ENCODE measurements around the gene C15orf61.

C15orf61 gene

DNA sequence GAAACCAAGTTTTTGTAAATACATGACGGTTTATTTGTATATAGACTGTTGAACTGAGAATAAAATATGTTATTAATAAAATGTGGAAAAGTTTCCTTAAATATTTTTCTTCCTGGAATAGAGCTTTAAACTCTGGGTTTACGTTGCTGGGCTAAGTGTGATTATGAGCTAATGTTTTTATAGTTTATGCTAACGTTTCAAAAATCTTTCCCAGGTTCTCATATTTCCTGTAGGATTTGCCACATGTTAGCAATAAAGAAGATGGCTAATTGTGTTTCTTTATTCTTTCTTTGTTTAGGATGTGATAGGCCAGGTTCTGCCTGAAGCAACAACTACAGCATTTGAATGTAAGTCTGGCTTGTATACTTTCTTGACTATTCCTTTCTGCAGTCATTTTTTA, 28.8 kb downstream of the C15orf61 start:
- DNase-seq (ENCODE audit: low read depth in 2 of 2) = no peak

DNA sequence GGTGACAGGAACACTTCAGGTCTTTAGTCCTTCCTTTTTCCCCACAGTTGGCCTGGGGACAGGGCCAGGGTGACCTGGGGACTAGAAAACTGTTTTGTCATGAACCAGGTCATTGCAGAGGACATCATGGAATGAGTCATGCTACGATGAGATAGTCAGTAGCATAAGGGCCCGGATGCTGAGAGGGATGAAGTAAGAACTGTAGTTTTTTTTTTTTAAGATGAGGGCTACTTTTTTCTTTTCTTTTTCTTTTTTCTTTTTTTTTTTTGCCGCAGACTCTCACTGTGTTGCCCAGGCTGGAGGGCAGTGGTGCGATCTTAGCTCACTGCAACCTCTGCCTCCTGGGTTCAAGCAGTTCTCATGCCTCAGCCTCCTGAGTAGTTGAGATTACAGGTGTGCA, 29.6 kb downstream of the C15orf61 start:
- no peak for DNase-seq (ENCODE audit: low read depth in 2 of 2)

DNA sequence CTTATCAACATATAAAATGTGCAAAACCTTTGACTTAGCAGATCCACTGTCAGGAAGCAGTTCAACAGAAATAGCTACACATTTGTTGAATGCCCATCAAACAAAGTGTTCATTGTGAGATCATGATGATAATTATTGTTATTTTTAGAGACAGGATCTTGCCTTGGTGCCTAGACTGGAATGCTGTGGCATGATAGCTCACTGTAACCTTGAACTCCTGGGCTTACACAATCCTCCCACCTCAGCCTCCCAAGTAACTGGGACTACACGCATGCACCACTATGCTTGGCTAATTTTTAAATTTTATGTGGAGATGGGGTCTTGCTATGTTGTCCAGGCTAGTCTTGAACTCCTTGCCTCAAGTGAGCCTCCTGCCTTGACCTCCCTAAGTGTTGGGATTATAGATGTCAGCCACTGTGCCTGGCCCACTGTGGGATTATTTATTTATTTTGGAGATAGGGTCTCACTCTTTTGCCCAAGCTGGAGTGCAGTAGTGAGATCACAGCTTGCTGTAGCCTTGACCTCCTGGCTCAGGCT, 30.3 kb downstream of the C15orf61 start:
- DNase-seq (ENCODE audit: low read depth in 2 of 2) = no peak

- no peak for DNase-seq (ENCODE audit: low read depth in 2 of 2)
Measured at GRCh38 chr15:67554580-67554979, 33.6 kb downstream of the C15orf61 start.

DNA sequence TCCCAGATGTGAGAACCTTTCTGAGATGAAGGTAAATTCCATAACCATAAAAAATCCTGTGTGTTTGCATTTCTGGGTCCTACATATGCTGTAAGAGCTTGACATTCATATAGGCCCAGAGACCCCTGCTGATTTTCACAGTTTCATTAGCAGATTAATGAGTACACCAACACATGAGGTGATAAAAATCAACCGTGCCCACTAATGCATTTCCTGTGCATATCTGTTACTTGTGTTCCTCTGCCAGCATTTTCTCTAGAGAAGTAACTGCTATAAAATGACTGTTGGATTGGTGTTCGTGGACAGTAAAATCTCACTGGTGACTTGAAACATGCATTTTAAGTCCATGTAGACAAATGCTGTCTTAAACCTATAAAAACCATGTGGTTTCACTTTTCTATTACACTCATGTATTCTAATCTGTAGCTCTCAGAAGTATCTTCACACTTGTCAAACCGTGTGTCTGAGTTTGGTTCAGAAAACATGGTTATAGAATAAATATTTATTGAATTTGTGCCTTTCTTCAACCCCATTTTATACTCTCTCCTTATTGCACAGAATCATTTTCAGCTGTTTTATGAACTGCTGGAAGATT, 36.1 kb downstream of the C15orf61 start:
- DNase-seq (ENCODE audit: low read depth in 2 of 2) = no peak

GRCh38 chr15:67558502-67558901, 37.6 kb downstream of the C15orf61 start:
- no peak for DNase-seq (ENCODE audit: low read depth in 2 of 2)

DNA sequence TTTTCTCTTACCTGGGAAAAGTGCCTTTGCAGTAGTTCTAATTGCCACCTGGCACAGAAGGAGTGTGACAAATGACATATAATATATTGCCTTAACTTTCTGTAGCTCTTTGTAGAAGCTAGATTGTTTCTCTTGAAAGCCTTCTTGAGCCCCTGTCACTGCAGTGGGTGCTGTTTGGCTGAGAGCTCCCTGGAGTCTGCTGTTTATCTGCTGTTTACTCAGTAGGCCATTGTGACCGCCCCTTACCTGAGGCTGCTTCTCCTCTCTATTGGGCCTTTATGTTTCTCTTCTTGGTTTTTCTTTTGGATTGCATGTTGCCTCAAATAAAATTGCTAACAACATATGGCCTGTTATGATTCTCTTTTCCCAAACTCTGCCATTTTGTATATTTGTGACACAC, 38.2 kb downstream of the C15orf61 start:
- no peak for DNase-seq (ENCODE audit: low read depth in 2 of 2)

GRCh38 chr15:67559576-67559975, 38.6 kb downstream of the C15orf61 start:
- no peak for DNase-seq (ENCODE audit: low read depth in 2 of 2)

DNA sequence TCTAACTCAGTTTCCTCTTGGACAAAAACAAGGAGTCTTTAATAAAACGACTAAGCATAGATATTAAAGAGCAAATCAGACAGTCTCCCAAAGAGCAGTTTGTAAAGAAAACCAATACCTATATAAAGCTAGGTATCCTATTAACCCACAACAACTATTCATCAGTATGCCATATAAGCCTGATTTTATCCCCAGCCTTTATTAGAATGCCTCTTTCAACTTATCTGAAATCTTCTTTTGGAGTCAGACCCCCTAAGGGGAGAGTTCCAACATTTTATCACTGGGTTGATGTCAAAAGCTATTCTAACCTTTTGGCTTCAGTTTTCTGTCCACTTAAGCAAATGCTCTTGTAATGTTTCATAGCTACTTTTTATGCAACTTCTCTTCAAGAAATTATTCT, 39.4 kb downstream of the C15orf61 start:
- DNase-seq (ENCODE audit: low read depth in 2 of 2) = no peak

DNA sequence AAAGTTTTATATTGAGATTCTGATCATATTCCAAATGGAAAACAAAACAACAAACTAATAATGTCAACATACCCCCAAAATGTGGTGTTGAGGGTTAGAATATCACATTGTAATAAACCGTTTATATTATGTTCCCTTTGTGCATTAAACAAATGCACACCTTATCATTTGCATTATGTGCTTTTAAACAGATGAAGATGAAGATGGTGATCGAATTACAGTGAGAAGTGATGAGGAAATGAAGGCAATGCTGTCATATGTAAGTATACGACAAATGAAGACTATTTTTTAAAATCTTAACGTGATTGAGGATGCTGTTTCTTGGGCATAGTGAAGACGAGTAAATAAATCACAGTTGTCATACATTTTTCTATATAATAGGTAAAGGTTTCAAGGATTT, 42.2 kb downstream of the C15orf61 start:
- no peak for DNase-seq (ENCODE audit: low read depth in 2 of 2)

DNA sequence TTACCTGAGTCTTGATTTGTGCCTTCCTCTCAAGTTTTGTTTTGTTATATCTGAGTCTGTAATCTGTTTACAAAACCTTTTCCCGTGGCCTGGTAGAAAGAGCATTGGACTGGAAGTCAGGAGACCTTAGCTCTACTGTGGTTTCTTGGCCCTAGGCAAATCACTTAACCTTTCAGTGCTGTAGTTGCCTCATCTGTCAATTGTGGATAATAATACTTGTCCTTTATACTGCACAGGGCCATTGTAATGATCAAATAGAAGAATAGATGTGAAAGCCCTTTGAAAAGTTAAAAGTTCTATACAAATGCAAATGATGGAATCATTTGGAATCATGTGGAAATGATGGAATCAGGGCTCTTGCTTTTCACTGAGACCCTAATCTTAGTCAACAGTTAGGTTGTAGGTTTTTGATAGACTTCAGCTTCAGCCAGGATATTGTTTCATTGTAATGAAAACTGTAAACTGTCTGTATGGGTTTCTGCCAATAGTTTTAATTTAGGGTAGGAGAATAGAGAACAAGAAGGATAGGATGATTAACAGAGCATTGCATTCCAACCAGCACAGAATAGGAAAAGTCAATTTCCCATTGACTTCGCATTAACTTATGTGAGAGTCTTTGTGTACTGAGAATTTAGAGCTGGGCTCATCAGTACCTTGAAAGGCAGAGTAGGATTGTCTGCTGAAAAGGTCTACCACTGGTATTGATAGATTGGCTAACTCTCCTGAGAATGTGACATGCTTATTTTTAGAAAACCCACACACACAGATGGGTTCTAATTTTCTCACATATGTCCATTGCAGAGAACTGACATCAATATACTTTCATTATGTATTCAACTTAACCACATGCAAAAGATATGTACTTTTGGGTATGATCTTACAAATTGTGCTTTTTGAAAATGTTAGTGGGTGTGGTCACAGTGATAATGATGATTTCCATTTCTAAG, 43.4 kb downstream of the C15orf61 start:
- DNase-seq (ENCODE audit: low read depth in 2 of 2) = no peak

- no peak for DNase-seq (ENCODE audit: low read depth in 2 of 2)
Measured at GRCh38 chr15:67564968-67565345, 44.0 kb downstream of the C15orf61 start.

- no peak for DNase-seq (ENCODE audit: low read depth in 2 of 2)
Measured at GRCh38 chr15:67569668-67570067, 48.7 kb downstream of the C15orf61 start.

DNA sequence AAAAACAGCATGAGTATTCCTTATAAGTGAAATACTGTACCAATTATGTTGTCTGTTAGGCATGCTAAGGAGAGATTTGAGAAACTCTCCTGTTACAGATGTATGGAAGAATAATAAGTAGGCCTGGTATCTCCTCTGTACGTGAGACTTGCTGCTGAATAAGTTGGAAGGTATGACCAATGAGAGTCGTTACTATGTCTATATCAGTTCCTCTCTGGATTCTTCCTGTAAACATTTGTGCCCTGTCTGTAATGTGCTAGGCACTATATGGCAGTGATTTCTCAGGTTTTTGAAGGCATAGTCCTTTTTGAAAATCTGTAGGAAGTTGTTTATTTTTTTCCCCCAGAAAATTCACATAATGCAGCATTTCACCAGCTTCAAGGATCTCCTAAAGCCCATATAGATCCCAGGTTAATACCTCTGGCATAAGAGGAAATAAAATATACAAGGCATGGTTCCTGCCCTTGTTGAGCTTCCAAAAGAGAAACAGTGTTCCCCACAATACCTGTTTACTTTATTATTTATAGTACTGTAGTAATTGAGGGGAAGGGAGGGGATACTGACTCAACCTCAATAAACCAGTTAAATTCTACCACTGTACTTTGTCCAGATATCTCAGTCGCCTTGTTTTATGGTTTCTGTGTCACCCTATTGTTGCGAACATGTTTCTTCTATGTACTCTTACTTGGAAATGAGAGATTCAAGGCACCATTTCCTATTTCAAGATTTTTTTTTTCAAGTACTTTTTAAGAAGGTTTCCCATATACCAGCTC, 50.1 kb downstream of the C15orf61 start:
- DNase-seq (ENCODE audit: low read depth in 2 of 2) = no peak

DNA sequence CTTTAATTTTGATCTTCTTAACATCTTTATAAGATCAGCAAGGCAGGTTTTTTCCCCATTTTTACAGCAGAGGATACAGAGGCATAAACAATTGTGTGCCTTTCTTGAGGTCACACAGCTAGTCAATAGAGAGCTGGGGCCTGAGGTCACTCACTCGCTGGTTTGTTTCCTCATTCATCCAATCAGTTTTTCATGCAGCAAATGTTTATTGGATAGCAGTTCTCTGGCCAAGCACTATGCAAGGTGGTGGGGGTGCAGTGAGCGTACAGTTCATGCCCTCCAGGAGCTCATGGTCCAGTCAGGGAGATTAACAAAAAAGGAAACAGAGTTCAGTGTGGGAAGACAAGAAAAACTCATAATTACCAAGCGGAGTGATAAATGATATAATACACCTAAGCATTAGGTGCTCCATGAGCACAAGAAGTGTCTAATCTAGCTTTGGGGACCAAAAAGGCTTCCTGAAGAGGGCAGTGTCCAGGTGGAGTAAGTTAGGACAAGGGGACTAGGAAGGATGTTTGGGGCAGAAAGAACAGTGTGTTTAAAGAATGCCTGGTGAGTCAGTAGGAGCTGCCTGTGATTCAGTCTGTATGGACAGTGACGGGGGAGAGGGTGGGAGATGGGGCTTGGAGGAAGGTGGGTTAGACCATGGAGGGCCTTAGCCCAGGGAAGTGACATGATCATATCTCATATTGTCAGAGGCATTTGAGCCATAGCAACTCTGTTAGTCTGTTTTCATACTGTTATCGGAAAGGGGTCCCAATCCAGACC, 50.9 kb downstream of the C15orf61 start:
- DNase-seq (ENCODE audit: low read depth in 2 of 2) = no peak

DNA sequence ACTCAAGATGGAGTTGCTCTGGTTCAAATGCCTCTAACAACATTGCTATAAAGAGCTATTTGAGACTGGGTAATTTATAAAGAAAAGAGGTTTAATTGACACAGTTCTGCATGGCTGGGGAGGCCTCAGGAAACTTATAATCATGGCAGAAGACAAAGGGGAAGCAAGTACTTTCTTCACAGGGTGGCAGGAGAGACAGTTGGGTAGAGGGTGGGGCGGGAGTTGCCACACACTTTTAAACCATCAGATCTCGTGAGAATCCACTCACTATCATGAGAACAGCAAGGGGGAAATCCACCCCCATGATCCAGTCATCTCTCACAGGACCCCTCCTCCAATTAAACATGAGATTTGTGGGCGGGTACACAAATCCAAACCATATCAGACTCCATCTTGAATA, 52.3 kb downstream of the C15orf61 start:
- DNase-seq (ENCODE audit: low read depth in 2 of 2) = no peak

GRCh38 chr15:67575039-67575502, 54.1 kb downstream of the C15orf61 start:
- no peak for DNase-seq (ENCODE audit: low read depth in 2 of 2)

DNA sequence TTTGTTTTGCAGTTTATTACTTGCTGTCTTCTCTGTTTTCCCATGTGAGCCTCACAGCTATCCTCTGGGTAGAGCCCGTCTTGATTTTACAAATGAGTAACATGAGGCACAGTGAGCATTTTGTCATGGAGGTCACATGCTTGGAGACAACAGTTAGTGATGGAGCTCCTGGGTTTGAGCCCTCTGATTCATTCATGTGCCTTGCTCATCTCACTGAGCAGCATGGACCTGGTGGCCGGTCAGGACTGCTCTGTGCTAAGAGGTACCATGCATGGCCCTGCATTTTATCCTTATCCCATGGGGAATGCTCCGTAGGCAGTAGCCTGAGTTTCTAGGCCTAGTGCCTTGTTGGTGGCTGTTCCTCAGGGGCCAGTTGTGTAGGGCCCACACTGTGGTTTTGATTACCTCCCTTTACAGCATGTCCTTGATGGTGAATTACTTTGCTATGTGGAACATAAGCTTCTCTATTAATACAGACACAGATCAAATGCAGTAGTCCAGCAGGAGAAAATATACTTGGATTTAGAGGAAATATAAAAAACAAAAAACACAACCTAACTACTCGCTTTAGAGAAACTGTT, 57.2 kb downstream of the C15orf61 start:
- no peak for DNase-seq (ENCODE audit: low read depth in 2 of 2)

DNA sequence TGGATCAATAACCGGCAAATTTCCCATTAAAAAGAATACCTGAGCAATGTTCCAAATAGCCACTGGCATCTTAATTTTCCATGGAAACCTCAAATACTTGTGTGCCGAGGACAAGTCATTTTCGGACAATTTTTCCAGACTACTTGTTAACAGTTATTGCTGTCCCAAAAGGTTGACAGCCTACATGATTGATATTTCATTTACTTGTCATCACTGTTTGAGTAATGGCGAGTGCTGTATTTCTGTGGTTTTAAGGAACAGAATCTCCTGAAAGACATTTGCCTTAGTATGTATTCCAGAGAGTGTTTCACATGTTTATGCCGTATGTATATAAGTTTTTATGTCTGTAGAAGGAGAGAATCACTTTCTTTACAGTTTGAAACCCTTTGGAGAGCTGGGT, 58.2 kb downstream of the C15orf61 start:
- no peak for DNase-seq (ENCODE audit: low read depth in 2 of 2)

Data from stimulated activated CD8-positive, alpha-beta memory T cell treated with anti-CD3 and anti-CD28 coated beads, Interleukin-7, amount 100 ng/mL, for 4 hours (primary cell).